Activated CD4-positive, alpha-beta T cell treated with anti-CD3 and anti-CD28 coated beads for 1 hour (primary cell): ENCODE results near the gene PSMC3.

Source experiments
- DNase-seq: peaks from one replicate; pipeline ENCODE4 v3.0.0-alpha.2; 2020

PSMC3 gene

GRCh38 chr11:47442514-47442913, 16.3 kb upstream of the PSMC3 start:
- no peak for DNase-seq

DNA sequence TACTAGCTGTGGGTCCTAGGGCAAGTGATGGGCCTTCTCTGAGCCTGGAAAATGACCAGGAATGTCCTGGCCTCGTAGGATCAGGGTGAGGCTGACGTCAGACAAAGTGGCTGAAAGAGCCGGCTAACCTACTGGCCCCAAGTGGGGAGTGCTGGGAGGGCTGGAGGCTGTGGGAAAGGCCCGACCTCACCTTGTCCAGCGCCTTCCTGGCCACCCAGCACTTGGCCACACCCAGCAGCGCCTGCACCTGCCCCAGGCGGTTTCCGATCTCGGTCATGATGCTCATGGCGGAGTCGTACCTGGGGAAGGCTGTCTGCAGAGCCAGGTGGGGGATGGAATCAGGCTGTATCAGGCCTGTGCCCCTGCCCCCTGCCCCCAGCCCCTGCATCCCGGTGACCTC, 15.2 kb upstream of the PSMC3 start:
- no peak for DNase-seq

DNA sequence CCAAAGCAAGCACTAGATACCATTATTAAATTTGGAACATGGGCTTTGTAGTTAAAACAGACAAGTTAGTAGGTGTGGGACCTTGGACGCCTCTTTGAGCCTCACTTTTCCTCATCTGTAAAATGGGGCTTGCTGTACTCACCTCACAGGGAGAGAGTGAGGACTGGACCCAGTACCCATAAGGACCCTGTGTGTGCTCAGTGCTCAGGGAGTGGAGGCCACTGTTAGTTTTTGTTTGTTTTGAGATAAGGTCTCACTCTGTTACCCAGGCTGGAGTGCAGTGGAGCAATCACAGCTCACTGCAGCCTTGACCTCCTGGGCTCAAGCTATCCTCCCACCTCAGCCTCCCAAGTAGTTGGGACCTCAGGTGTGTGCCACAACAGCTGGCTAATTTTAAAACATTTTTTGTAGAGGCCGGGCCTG, 13.8 kb upstream of the PSMC3 start:
- DNase-seq: no peak

DNA sequence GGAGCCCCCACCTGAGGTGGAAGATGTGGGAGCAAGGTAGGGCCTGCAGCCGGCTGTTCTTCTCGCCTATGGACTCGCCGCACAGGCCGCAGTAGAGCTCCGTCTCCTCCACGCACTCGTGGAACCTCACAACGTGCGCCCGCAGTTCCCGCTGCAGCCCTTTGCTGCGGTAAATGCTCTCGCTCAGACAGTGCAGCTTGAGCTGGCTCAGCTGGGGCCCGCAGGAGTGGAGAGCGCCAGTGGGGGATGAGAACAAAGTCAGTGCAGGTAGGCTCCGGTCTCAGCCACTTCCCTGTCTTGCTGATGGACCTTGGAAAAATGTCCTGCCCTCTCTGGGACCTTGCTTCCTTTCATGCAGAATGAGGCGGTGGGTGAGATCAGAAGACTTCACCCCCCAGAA, 12.5 kb upstream of the PSMC3 start:
- DNase-seq: no peak

- DNase-seq: no peak
Observed at GRCh38 chr11:47437746-47438418, 11.6 kb upstream of the PSMC3 start.

- DNase-seq: no peak
Observed at GRCh38 chr11:47437218-47437745, 11.0 kb upstream of the PSMC3 start.

- no peak for DNase-seq
Observed at GRCh38 chr11:47436726-47437125, 10.5 kb upstream of the PSMC3 start.

- no peak for DNase-seq
Observed at GRCh38 chr11:47435687-47436086, 9.4 kb upstream of the PSMC3 start.

DNA sequence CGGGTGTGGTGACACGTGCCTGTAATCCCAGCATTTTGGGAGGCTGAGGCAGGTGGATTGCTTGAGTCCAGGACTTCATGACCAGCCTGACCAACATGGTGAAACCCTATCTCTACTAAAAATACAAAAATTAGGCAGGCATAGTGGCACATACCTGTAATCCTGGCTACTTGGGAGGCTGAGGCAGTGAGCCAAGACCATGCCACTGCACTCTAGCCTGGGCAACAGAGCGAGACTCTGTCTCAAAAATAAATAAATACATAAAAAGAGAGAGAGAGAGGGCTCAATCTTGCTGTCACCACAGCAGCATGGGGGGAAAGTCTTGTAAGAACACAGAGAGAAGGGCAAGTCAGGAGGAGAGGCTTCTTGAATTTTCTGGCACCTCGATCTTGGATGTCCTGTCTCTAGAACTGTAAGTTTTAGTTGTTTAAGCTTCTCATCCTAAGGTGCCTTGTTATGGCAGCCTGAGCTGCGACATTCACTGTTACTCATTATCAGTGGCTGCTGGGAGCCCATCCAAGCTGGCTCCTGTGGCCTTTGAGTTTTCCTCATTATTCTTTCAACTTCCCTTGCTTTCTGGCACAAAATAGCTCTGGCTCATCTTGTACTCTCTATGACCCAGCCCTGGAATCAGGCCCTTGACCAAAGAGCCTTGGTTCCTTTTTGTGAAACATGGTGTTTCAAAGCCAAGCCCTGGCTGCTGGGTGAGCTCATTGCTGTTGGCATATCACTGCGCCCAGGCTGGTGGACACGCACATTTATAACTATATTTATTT, 8.0 kb upstream of the PSMC3 start:
- DNase-seq: no peak

- no peak for DNase-seq
Observed at GRCh38 chr11:47433157-47433556, 6.9 kb upstream of the PSMC3 start.

GRCh38 chr11:47431356-47432083, 5.3 kb upstream of the PSMC3 start:
- no peak for DNase-seq

DNA sequence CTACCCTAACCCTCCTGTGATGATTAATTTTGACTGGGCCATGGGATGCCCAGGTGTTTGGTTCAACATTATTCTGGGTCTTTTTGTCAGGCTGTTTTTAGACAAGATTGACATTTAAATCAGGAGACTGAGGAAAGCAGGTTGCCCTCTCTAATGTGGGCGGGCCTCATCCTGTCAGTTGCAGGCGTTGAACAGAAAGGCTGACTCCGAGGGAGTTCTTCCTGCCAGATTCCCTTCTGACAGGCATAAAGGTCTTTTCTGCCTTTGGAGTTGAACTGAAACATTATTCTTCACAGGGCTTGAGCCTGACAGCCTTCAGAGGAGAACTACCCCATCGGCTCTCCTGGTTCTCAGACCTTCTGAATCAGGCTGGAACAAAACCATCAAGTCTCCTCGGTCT, 4.3 kb upstream of the PSMC3 start:
- DNase-seq: no peak

- no peak for DNase-seq
Observed at GRCh38 chr11:47425611-47426010, 628 bp downstream of the PSMC3 start.

DNA sequence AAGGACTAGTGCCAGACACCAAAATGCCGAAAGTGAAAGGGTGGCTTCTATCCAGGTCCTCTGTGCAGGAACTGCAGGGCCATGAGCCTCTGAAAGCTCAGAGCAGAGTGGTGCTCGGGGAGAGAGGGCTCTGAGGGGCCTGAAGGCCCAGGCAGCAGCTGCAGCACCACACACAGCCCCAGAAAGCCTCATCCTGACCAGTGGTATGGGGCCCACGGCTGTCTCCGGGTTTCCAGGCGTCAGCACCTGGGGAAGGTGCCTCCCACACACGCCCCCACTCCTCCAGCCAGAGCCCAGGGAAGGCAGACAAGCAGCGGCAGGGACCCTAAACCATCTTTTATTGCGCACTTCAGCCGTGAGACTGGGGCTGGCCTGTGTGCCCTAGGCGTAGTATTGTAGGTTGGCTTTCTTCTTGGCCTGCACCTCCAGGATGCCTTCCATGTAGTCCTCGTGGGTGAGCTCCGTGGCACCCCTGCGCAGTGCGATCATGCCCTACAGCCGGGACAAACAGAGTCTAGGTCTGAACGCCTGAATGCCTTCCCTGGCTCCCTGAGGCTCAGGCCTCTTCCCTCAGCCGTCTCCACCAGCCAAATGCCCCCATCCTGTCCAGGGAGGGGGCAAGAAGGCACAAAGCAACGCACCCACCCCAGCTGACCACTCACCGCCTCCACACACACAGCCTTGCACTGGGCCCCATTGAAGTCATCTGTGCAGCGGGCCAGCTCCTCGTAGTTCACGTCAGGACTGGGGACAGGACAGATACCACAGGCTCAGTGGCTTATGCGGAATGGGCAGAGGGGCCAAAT, 7.6 kb downstream of the PSMC3 start:
- no peak for DNase-seq

DNA sequence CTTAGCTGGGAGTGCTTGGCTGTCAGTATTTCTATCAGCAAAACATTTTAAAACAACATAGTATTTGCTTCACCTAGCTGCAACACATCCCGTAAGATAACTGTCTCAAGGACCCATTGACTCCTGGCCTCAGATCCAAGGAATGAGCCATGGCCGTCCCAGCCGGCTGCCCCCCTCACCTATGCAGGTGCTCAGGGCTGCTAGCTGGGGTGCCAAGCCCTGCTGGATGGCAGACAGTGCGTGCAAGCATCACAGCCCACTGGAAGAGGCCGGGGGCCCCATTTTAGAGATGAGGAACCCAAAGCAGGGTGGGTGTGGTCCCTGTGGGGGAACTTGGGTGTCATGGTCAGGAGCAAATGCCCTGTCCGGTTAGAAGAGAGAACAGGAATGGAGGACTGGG, 8.5 kb downstream of the PSMC3 start:
- DNase-seq: no peak

GRCh38 chr11:47415949-47416472, 10.2 kb downstream of the PSMC3 start:
- DNase-seq: no peak

DNA sequence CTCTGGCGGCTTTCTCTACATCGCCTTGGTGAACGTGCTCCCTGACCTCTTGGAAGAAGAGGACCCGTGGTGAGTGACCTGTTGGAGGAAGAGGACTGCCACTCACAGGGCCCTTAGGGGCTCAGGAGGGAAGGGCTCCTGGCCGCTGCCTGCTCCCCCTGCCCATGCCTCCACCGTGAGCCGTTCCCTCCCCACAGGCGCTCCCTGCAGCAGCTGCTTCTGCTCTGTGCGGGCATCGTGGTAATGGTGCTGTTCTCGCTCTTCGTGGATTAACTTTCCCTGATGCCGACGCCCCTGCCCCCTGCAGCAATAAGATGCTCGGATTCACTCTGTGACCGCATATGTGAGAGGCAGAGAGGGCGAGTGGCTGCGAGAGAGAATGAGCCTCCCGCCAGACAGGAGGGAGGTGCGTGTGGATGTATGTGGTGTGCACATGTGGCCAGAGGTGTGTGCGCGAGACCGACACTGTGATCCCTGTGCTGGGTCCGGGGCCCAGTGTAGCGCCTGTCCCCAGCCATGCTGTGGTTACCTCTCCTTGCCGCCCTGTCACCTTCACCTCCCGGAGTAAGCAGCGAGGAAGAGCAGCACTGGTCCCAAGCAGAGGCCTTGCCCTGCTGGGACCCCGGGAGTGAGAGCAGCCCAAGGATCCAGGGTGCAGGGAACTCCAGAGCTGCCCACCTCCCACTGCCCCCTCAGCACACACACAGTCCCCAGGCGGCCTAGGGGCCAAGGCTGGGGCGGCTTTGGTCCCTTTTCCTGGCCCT, 11.0 kb downstream of the PSMC3 start:
- no peak for DNase-seq

GRCh38 chr11:47414685-47415070, 11.6 kb downstream of the PSMC3 start:
- DNase-seq: no peak

- DNase-seq: no peak
Observed at GRCh38 chr11:47413908-47414684, 12.1 kb downstream of the PSMC3 start.

GRCh38 chr11:47413351-47413750, 12.9 kb downstream of the PSMC3 start:
- no peak for DNase-seq
